Measurements from ENCODE around the gene PTPRN.

PTPRN gene

DNA sequence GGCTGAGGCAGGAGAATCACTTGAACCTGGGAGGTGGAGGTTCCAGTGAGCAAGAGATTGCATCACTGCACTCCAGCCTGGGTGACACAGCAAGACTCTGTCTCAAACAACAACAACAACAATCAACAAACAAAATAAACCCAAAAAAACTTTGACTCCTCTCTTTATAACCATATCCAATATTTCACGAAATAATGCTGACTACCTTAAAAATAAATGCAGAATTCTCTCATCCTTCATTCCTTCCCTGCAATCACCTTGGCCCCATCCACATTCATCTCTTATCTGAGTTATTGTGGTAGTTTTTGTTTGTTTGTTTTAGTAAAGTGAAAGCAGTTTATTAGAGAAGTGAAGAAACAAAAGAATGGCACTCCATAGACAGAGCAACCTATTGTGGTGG lies 3.2 kb downstream of the PTPRN start:
- H3K9me3 ChIP-seq (ENCODE audit: control insufficient read depth, low read length) = no peaks in the 10 kb centered on the region
- H3K4me1 ChIP-seq (ENCODE audit: control insufficient read depth, insufficient read depth, low read length, poor library complexity, severe bottlenecking) = peaks cover 7% of the 10 kb centered on the region
- H3K27ac ChIP-seq (ENCODE audit: low read depth, low read length, severe bottlenecking) = no peak overlapping the region
- H3K36me3 ChIP-seq (ENCODE audit: control insufficient read depth, insufficient read depth, low read length) = peaks cover 40% of the 10 kb centered on the region
- 88% methylated on average over 1 of the region's 1 CpG; no CpG with 5 or more reads in 1 of the 2 experiments for WGBS, 2 experiments (ENCODE audit: insufficient coverage in 2 of 2)
- H3K4me3 ChIP-seq (ENCODE audit: extremely low read depth, insufficient read depth, low read length, poor library complexity, severe bottlenecking) = no peak overlapping the region

DNA sequence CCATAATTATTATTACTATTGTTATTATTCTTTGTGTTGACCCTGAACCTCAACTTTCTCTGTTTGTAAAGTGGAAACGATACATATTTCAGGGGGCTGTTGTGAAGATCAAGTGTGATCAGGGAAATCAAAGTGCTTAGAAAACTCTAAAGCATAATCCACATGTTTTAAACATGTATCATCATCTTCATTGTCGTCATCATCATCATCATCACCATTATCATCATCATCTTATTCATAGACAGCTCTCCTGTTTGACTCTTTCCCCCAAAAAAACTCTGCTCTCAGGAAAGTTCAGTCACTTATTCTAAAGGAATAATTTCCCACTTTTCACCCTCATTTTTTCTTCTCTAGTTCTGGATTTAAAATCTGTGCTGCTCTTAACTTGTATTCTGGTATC lies 5.0 kb downstream of the PTPRN start:
- no peak overlapping the region for H3K4me3 ChIP-seq (ENCODE audit: extremely low read depth, insufficient read depth, low read length, poor library complexity, severe bottlenecking)
- 71 to 83% methylated on average over 1 to 2 of the region's 2 CpGs for WGBS, 2 experiments (ENCODE audit: insufficient coverage in 2 of 2)
- H3K27ac ChIP-seq (ENCODE audit: low read depth, low read length, severe bottlenecking) = no peak overlapping the region
- peaks cover 7% of the 10 kb centered on the region for H3K4me1 ChIP-seq (ENCODE audit: control insufficient read depth, insufficient read depth, low read length, poor library complexity, severe bottlenecking)
- no peaks in the 10 kb centered on the region for H3K9me3 ChIP-seq (ENCODE audit: control insufficient read depth, low read length)
- H3K36me3 ChIP-seq (ENCODE audit: control insufficient read depth, insufficient read depth, low read length) = peaks cover 49% of the 10 kb centered on the region

- H3K9me3 ChIP-seq (ENCODE audit: control insufficient read depth, low read length) = no peaks in the 10 kb centered on the region
- H3K4me3 ChIP-seq (ENCODE audit: extremely low read depth, insufficient read depth, low read length, poor library complexity, severe bottlenecking) = no peak overlapping the region
- H3K36me3 ChIP-seq (ENCODE audit: control insufficient read depth, insufficient read depth, low read length) = peaks cover 54% of the 10 kb centered on the region
- H3K4me1 ChIP-seq (ENCODE audit: control insufficient read depth, insufficient read depth, low read length, poor library complexity, severe bottlenecking) = peaks cover 3% of the 10 kb centered on the region
- WGBS, 2 experiments (ENCODE audit: insufficient coverage in 2 of 2) = 84 to 90% methylated on average over 9 to 11 of the region's 11 CpGs
- H3K27ac ChIP-seq (ENCODE audit: low read depth, low read length, severe bottlenecking) = no peak overlapping the region
Observed at GRCh38 chr2:219302412-219302968, 6.7 kb downstream of the PTPRN start.

GRCh38 chr2:219300022-219300421 lies 9.2 kb downstream of the PTPRN start:
- Histone ChIP-seq H3K9me3 (ENCODE audit: control insufficient read depth, low read length) (no peaks in the 10 kb centered on the region), H3K4me3 (ENCODE audit: extremely low read depth, insufficient read depth, low read length, poor library complexity, severe bottlenecking) (no peak overlapping the region), H3K27ac (ENCODE audit: low read depth, low read length, severe bottlenecking) (no peak overlapping the region), H3K36me3 (ENCODE audit: control insufficient read depth, insufficient read depth, low read length) (peaks cover 59% of the 10 kb centered on the region), H3K4me1 (ENCODE audit: control insufficient read depth, insufficient read depth, low read length, poor library complexity, severe bottlenecking) (no peaks in the 10 kb centered on the region)
- WGBS, 2 experiments (ENCODE audit: insufficient coverage in 2 of 2) = 87 to 93% methylated on average over 3 of the region's 5 CpGs

GRCh38 chr2:219299372-219299760 lies 9.8 kb downstream of the PTPRN start:
- no peak overlapping the region for H3K27ac ChIP-seq (ENCODE audit: low read depth, low read length, severe bottlenecking)
- no peak overlapping the region for H3K4me3 ChIP-seq (ENCODE audit: extremely low read depth, insufficient read depth, low read length, poor library complexity, severe bottlenecking)
- H3K9me3 ChIP-seq (ENCODE audit: control insufficient read depth, low read length) = no peaks in the 10 kb centered on the region
- 90 to 93% methylated on average over 4 to 5 of the region's 6 CpGs for WGBS, 2 experiments (ENCODE audit: insufficient coverage in 2 of 2)
- H3K36me3 ChIP-seq (ENCODE audit: control insufficient read depth, insufficient read depth, low read length) = peaks cover 59% of the 10 kb centered on the region
- H3K4me1 ChIP-seq (ENCODE audit: control insufficient read depth, insufficient read depth, low read length, poor library complexity, severe bottlenecking) = peaks cover 3% of the 10 kb centered on the region

GRCh38 chr2:219298759-219299371 lies 10.3 kb downstream of the PTPRN start:
- Histone ChIP-seq H3K4me3 (ENCODE audit: extremely low read depth, insufficient read depth, low read length, poor library complexity, severe bottlenecking) (no peak overlapping the region), H3K36me3 (ENCODE audit: control insufficient read depth, insufficient read depth, low read length) (peaks cover 55% of the 10 kb centered on the region), H3K4me1 (ENCODE audit: control insufficient read depth, insufficient read depth, low read length, poor library complexity, severe bottlenecking) (peaks cover 4% of the 10 kb centered on the region), H3K9me3 (ENCODE audit: control insufficient read depth, low read length) (no peaks in the 10 kb centered on the region), H3K27ac (ENCODE audit: low read depth, low read length, severe bottlenecking) (no peak overlapping the region)
- 29 to 39% methylated on average over 14 to 15 of the region's 15 CpGs for WGBS, 2 experiments (ENCODE audit: insufficient coverage in 2 of 2)

- no peak overlapping the region for H3K4me3 ChIP-seq (ENCODE audit: extremely low read depth, insufficient read depth, low read length, poor library complexity, severe bottlenecking)
Observed at GRCh38 chr2:219297766-219298456, 11.3 kb downstream of the PTPRN start.

GRCh38 chr2:219296631-219297391 lies 12.4 kb downstream of the PTPRN start:
- Histone ChIP-seq H3K4me3 (ENCODE audit: extremely low read depth, insufficient read depth, low read length, poor library complexity, severe bottlenecking) (no peak overlapping the region), H3K36me3 (ENCODE audit: control insufficient read depth, insufficient read depth, low read length) (peaks cover 43% of the 10 kb centered on the region), H3K4me1 (ENCODE audit: control insufficient read depth, insufficient read depth, low read length, poor library complexity, severe bottlenecking) (peaks cover 4% of the 10 kb centered on the region), H3K9me3 (ENCODE audit: control insufficient read depth, low read length) (no peaks in the 10 kb centered on the region), H3K27ac (ENCODE audit: low read depth, low read length, severe bottlenecking) (no peak overlapping the region)
- 92 to 96% methylated on average over 25 of the region's 25 CpGs for WGBS, 2 experiments (ENCODE audit: insufficient coverage in 2 of 2)

More at GRCh38 chr2:219297766-219298456, 11.3 kb downstream of the PTPRN start:
- Histone ChIP-seq H3K27ac (ENCODE audit: low read depth, low read length, severe bottlenecking) (no peak overlapping the region), H3K36me3 (ENCODE audit: control insufficient read depth, insufficient read depth, low read length) (peaks cover 48% of the 10 kb centered on the region), H3K9me3 (ENCODE audit: control insufficient read depth, low read length) (no peaks in the 10 kb centered on the region), H3K4me1 (ENCODE audit: control insufficient read depth, insufficient read depth, low read length, poor library complexity, severe bottlenecking) (peaks cover 4% of the 10 kb centered on the region)
- 88 to 91% methylated on average over 11 to 13 of the region's 14 CpGs for WGBS, 2 experiments (ENCODE audit: insufficient coverage in 2 of 2)

- Histone ChIP-seq H3K36me3 (ENCODE audit: control insufficient read depth, insufficient read depth, low read length) (peaks cover 45% of the 10 kb centered on the region), H3K9me3 (ENCODE audit: control insufficient read depth, low read length) (no peaks in the 10 kb centered on the region), H3K27ac (ENCODE audit: low read depth, low read length, severe bottlenecking) (no peak overlapping the region), H3K4me1 (ENCODE audit: control insufficient read depth, insufficient read depth, low read length, poor library complexity, severe bottlenecking) (peaks cover 4% of the 10 kb centered on the region), H3K4me3 (ENCODE audit: extremely low read depth, insufficient read depth, low read length, poor library complexity, severe bottlenecking) (no peak overlapping the region)
- WGBS, 2 experiments (ENCODE audit: insufficient coverage in 2 of 2) = 92 to 95% methylated on average over 7 to 9 of the region's 14 CpGs
Observed at GRCh38 chr2:219296142-219296541, 13.1 kb downstream of the PTPRN start.

GRCh38 chr2:219294356-219295351 lies 14.5 kb downstream of the PTPRN start:
- H3K4me1 ChIP-seq (ENCODE audit: control insufficient read depth, insufficient read depth, low read length, poor library complexity, severe bottlenecking) = peaks cover 4% of the 10 kb centered on the region
- no peak overlapping the region for H3K27ac ChIP-seq (ENCODE audit: low read depth, low read length, severe bottlenecking)
- H3K9me3 ChIP-seq (ENCODE audit: control insufficient read depth, low read length) = no peaks in the 10 kb centered on the region
- H3K4me3 ChIP-seq (ENCODE audit: extremely low read depth, insufficient read depth, low read length, poor library complexity, severe bottlenecking) = peak overlapping the region; percentile 37
- 9 to 10% methylated on average over 59 to 63 of the region's 67 CpGs for WGBS, 2 experiments (ENCODE audit: insufficient coverage in 2 of 2)
- H3K36me3 ChIP-seq (ENCODE audit: control insufficient read depth, insufficient read depth, low read length) = peaks cover 37% of the 10 kb centered on the region

Measured in mesodermal cell (in vitro differentiated cells).